ENCODE measurements around the gene ACSL3. TPM values are rescaled to one million over a fixed set of nuclear protein-coding genes. Genes with fewer than 3 reads are reported as not detected.

ACSL3 gene
- total and polyA plus RNA-seq, 2 donors (not counting 3 experiments of a cell fraction or from before 2014, with no cell fraction given): 58.7 to 139 TPM

DNA sequence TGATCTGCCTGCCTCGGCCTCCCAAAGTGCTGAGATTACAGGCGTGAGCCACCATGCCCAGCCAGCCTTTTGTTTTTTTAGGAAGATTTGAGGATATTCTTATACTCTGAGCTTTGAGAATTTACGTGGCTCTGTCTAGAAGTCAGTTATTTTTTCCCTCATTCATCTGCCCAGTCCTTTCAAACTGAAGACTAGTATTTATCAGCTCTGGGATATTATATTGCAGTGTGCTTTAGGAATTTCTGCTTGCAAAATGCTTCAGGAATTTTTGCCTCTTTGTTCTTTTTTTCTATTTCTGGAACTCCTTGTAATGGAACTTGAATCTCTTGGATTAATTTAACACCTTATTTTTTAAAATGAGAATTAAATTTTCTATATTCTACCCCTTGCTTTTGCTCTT, 22.6 kb downstream of the ACSL3 start:
- DNase-seq (ENCODE audit: low read depth, low spot score) (no peak), FAIRE-seq (no peak)
- POLR2A ChIA-PET: interaction anchor here (0.7 kb wide), 1 partner anchor 1364 kb away, joined by 5 read pairs; no protein-coding TSS in a partner anchor
- CTCF ChIA-PET: interaction anchor here (0.7 to 1.2 kb wide), 3 partner anchors 17 to 35 kb away, joined by 3 to 4 read pairs (median 3); no protein-coding TSS in a partner anchor
- H3K27me3 ChIP-seq (ENCODE audit: control insufficient read depth in 2 of 2, insufficient read depth in 2 of 2, low read length in 2 of 2): no peaks in the 10 kb centered on the region
- H3K9me3 ChIP-seq (replicated peaks; ENCODE audit: control insufficient read depth, insufficient read depth, low read length): no peaks in the 10 kb centered on the region
- TF ChIP-seq JUN (IDR thresholded peaks at IDR 0.05; ENCODE audit: borderline replicate concordance, insufficient read depth, insufficient read length, low read depth) (no peak), GATA2 (IDR thresholded peaks at IDR 0.05; ENCODE audit: insufficient read depth, insufficient read length, low read depth, low read length) (no peak), MYC (IDR thresholded peaks at IDR 0.05; ENCODE audit: low read depth, low read length) (no peak), POLR2A (IDR thresholded peaks at IDR 0.05; ENCODE audit: low read depth, low read length) (no peak), FOS (IDR thresholded peaks at IDR 0.05; ENCODE audit: borderline replicate concordance, insufficient read depth, low read length) (no peak), EZH2 (IDR thresholded peaks at IDR 0.05; ENCODE audit: borderline replicate concordance, low read depth, low read length, severe bottlenecking) (no peak), POLR2AphosphoS5 (IDR thresholded peaks at IDR 0.05; ENCODE audit: insufficient read depth, low read depth, low read length) (no peak)
- TF ChIP-seq, protein P1, sequence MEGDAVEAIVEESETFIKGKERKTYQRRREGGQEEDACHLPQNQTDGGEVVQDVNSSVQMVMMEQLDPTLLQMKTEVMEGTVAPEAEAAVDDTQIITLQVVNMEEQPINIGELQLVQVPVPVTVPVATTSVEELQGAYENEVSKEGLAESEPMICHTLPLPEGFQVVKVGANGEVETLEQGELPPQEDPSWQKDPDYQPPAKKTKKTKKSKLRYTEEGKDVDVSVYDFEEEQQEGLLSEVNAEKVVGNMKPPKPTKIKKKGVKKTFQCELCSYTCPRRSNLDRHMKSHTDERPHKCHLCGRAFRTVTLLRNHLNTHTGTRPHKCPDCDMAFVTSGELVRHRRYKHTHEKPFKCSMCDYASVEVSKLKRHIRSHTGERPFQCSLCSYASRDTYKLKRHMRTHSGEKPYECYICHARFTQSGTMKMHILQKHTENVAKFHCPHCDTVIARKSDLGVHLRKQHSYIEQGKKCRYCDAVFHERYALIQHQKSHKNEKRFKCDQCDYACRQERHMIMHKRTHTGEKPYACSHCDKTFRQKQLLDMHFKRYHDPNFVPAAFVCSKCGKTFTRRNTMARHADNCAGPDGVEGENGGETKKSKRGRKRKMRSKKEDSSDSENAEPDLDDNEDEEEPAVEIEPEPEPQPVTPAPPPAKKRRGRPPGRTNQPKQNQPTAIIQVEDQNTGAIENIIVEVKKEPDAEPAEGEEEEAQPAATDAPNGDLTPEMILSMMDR (IDR thresholded peaks at IDR 0.05; ENCODE audit: extremely low read depth in 1 of 2, insufficient read depth in 1 of 2, low read depth in 1 of 2, low read length in 2 of 2): no peak
- TF ChIP-seq, protein P2, sequence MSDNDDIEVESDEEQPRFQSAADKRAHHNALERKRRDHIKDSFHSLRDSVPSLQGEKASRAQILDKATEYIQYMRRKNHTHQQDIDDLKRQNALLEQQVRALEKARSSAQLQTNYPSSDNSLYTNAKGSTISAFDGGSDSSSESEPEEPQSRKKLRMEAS (IDR thresholded peaks at IDR 0.05; ENCODE audit: insufficient read depth, insufficient read length): no peak
- H3K4me1 ChIP-seq (ENCODE audit: control insufficient read depth, extremely low read depth, insufficient read depth, low read length): peaks cover 14% of the 10 kb centered on the region
- H3K79me2 ChIP-seq (ENCODE audit: control insufficient read depth, insufficient read depth, low read length): peaks cover 96% of the 10 kb centered on the region
- H3K4me2 ChIP-seq (ENCODE audit: insufficient read depth, low read length): no peak overlapping the region
- H3K9ac ChIP-seq (replicated peaks; ENCODE audit: extremely low read depth, insufficient read depth, low read length): no peak overlapping the region
- dilution Hi-C loops (cut with MboI; ENCODE audit: extremely low pct_ligation_motif_present, low sequenced_read_pairs) (no loop called here), intact Hi-C loops (cut with micrococcal nuclease) (no loop called here)
- peaks cover 19% of the 10 kb centered on the region for H4K20me1 ChIP-seq (replicated peaks; ENCODE audit: control insufficient read depth, extremely low read depth, insufficient read depth, low read length)
- BruUV-seq (replicated peaks): no TSS peak
- H2AFZ ChIP-seq (ENCODE audit: low read depth, low read length): no peak overlapping the region
- no peak overlapping the region for H3K27ac ChIP-seq (ENCODE audit: insufficient read depth, low read depth, low read length)
- peaks cover 0 to 2% of the 10 kb centered on the region in 2 experiments for H3K36me3 ChIP-seq (ENCODE audit: control insufficient read depth in 2 of 2, extremely low read depth in 1 of 2, insufficient read depth in 2 of 2, low read length in 2 of 2)
- H3K9me1 ChIP-seq (replicated peaks; ENCODE audit: control insufficient read depth, extremely low read depth, insufficient read depth, low read length): no peaks in the 10 kb centered on the region
- no peak overlapping the region for H3K4me3 ChIP-seq (replicated peaks in 1 of 3; ENCODE audit: insufficient read depth in 1 of 3, low read depth in 1 of 3, low read length in 3 of 3)

Measured in endothelial cell of umbilical vein (primary cell).